Transverse colon (tissue), 4 donors: ENCODE data around the gene CA12.

Experiments
- POLR2A ChIP-seq: fragments of 450-650 bp; IDR thresholded peaks from one replicate; pipeline ENCODE4 v1.6.1; 2016; ENCODE audit warnings: antibody characterized with exemption, mild to moderate bottlenecking, moderate library complexity
- POLR2AphosphoS5 ChIP-seq, 3 donors: sonication (generic); formaldehyde crosslinking; IDR thresholded peaks; one replicate each; pipeline ENCODE4 v1.6.1; 2016; ENCODE audit warnings: antibody characterized with exemption in 3 of 3
- TF ChIP-seq, protein P1 (sequence below), 5 experiments: fragments of 200-600 bp in 3 of 5; fragments of 450-650 bp in 2 of 5; sonication (generic) in 3 of 5; IDR thresholded peaks; 1 replicate in 2 of 5; 2 replicates in 3 of 5; pipeline ENCODE4 v1.5.1; 2016 to 2017; ENCODE audit warnings: antibody characterized with exemption in 5 of 5, inconsistent platforms in 3 of 5, mild to moderate bottlenecking in 2 of 5, moderate library complexity in 1 of 5

DNA sequence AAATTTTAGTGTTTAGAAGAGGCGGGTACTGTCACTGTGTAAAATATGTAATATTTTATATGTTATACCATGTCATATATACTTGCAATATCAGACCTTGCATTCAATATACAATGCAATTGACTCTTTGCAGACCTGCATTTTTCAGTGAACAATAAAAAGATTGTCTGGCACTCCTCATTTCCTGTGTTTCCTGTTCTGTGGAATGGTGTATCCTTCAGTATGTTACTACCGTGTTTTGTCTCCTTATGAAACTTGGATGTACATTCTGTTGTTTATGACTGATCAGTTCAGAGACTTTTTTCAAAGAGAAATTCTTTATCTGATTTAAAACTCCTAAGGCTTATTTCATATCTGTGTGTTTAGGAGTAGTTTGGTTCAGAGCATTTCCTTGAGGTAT is 72.7 kb downstream of the CA12 start:
- TF ChIP-seq, protein P1, sequence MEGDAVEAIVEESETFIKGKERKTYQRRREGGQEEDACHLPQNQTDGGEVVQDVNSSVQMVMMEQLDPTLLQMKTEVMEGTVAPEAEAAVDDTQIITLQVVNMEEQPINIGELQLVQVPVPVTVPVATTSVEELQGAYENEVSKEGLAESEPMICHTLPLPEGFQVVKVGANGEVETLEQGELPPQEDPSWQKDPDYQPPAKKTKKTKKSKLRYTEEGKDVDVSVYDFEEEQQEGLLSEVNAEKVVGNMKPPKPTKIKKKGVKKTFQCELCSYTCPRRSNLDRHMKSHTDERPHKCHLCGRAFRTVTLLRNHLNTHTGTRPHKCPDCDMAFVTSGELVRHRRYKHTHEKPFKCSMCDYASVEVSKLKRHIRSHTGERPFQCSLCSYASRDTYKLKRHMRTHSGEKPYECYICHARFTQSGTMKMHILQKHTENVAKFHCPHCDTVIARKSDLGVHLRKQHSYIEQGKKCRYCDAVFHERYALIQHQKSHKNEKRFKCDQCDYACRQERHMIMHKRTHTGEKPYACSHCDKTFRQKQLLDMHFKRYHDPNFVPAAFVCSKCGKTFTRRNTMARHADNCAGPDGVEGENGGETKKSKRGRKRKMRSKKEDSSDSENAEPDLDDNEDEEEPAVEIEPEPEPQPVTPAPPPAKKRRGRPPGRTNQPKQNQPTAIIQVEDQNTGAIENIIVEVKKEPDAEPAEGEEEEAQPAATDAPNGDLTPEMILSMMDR (IDR thresholded peaks at IDR 0.05), result no peak
- no peak for TF ChIP-seq POLR2A
- TF ChIP-seq POLR2AphosphoS5 (IDR thresholded peaks at IDR 0.05), result no peak
